CD4-positive, alpha-beta T cell treated with Interleukin-10 for 1 hour (primary cell): Measurements from ENCODE around the gene SPATS2L.

Source experiments
- DNase-seq: peaks from one replicate; pipeline ENCODE4 v3.0.0-alpha.2; 2020

Gene SPATS2L

DNA sequence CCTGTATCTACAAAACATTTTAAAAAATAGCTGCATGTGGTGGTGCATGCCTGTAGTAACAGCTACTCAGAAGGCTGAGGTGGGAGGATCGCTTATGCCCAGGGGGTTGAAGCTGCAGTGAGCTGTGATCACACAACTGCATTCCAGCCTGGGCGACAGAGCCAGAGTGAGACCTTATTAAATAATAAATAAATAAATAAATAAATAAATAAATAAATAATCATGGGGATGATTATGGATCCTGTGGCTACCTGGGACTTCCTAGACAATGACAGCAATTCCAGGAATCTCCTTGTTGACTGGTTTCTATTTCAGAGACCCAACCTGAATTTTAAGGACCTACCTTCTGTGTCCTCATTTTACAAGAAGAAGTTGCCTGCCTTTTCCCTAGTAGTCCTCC is 111.9 kb downstream of the SPATS2L start:
- DNase-seq: no peak

- no peak for DNase-seq
Measured at GRCh38 chr2:200419325-200419724, 112.8 kb downstream of the SPATS2L start.

GRCh38 chr2:200421270-200421669 is 114.8 kb downstream of the SPATS2L start:
- DNase-seq: no peak

- no peak for DNase-seq
Measured at GRCh38 chr2:200422071-200422470, 115.6 kb downstream of the SPATS2L start.

GRCh38 chr2:200422532-200423261 is 116.2 kb downstream of the SPATS2L start:
- no peak for DNase-seq

GRCh38 chr2:200423541-200423940 is 117.0 kb downstream of the SPATS2L start:
- no peak for DNase-seq

GRCh38 chr2:200425026-200425821 is 118.7 kb downstream of the SPATS2L start:
- DNase-seq: no peak

- no peak for DNase-seq
Measured at GRCh38 chr2:200426754-200427153, 120.3 kb downstream of the SPATS2L start.

GRCh38 chr2:200428961-200429665 is 122.6 kb downstream of the SPATS2L start:
- no peak for DNase-seq

GRCh38 chr2:200430017-200430416 is 123.5 kb downstream of the SPATS2L start:
- DNase-seq: no peak

DNA sequence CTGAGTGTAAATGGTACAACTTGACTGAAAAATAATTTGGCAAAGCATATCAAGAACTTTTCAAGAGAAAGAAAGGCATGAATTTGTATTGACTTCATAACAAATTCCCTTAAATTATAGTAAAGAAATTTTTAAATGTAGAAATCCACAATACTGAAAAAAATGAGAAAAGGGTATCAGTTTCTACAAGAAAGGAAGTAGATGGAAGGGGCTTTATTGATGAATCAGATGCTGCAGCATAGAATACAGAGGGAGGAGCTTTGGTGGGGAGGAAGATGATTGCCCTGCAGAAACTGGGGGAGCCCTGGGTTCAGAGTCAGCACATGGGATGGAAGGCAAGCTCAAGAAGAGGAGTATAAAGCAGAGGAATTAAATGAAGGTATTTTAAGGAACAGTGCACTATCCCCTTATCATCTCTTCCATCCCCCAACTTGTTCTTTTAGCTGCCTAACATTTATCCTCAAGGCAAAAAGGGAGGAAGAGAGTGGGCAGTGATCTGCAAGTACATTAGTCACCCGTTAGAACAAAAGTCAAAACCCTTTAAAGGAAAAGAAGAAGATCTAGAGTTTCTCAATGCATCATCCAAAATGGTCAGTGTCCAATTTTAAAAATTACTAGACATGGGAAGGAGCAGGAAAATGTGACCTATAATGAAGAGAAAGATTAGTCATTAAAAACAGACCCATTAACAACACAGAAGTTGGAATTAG is 125.7 kb downstream of the SPATS2L start:
- no peak for DNase-seq

DNA sequence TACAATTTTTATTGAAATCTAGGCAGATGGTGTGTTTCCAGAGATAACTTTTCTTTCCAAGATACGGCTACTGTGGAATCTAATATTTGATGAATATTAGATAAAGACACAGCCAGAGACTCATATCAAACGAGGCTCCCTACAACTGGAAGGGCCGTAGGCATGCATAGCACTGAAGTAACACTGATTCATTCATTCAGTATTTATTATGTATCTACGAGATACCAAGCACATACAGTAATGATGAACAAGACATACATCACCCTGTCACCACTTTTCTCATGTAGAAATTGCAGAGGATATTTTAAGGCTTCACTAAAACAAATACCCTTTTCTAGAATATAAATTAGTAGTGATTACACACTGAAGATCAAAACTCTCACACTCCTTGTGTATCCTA is 128.9 kb downstream of the SPATS2L start:
- DNase-seq: no peak

GRCh38 chr2:200438251-200438650 is 131.8 kb downstream of the SPATS2L start:
- no peak for DNase-seq

- DNase-seq: no peak
Measured at GRCh38 chr2:200438846-200439245, 132.4 kb downstream of the SPATS2L start.

GRCh38 chr2:200439981-200440380 is 133.5 kb downstream of the SPATS2L start:
- DNase-seq: no peak

DNA sequence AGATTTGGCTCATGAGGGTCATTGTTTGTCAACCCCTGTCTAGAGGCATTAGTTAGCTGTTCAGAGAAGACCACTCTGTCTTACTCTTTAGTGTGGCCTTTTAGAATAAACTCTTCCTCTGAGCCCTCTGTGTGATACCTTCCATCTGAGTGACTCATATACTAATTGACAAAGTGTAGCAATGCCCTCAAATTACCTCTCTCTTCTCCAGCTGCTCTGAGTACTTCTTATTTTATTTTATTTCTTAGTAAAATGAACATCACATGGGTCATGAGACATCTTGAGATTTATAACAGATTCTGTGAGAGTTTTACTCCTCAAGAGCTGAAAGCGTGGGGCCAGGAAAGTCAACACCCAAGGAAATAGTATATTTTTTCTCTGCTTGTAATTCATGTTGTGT is 136.0 kb downstream of the SPATS2L start:
- DNase-seq: no peak

- DNase-seq: no peak
Measured at GRCh38 chr2:200443376-200443775, 136.9 kb downstream of the SPATS2L start.

DNA sequence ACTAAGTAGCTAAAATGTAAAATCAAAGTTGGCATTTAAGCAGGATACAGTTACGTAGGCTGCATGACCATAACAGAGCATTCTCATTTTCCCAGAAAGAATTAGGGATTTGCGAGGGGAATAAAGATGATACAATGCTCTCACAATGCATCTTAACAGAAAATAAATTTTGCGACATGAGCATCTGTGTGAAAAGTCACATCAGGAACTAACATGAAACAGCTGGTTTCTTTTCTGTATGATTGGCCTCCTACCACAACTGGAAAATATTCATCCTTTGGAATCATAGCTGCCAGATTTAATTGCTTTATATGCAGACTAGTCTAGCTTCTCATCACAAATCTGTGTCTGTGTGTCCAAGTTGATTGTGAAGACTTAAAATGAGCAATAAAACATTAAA is 137.4 kb downstream of the SPATS2L start:
- DNase-seq: no peak

GRCh38 chr2:200444530-200444929 is 138.0 kb downstream of the SPATS2L start:
- DNase-seq: no peak

DNA sequence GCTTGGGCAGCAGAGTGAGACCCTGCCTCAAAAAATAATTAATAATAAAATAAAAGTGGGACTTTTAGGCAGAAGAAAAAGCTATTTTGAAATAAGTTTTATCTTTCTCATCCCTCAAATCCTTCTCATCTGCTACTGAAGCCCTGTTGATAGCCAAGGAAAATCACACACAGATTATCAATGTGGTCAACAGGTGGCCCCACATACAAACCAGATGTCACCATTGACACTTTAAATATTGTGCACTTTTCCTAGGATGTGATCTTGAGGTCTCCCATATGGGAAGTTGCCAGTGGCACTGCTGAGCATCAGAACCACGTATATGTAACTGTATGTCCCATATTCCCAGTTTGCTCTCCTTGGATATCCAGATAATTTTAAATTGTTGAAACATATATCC is 138.8 kb downstream of the SPATS2L start:
- no peak for DNase-seq

DNA sequence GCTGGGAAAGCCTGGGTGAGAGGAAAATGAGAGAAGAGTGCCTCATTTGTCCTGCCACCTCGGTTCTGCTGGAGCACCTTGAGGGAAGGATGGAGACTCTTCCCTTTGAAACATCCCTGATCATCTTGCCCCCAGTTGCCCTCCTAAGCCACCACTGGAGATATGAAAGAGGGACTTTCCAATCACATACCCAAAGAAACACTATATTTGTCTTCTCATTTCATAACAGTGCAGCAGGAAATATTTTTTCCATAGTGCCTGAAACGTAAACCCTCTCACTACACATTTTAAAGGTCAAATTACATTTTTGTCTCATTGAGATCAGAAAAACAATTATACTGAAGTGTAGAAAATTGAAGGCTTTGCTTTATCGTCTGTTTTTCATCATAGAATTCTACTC is 140.1 kb downstream of the SPATS2L start:
- no peak for DNase-seq

DNA sequence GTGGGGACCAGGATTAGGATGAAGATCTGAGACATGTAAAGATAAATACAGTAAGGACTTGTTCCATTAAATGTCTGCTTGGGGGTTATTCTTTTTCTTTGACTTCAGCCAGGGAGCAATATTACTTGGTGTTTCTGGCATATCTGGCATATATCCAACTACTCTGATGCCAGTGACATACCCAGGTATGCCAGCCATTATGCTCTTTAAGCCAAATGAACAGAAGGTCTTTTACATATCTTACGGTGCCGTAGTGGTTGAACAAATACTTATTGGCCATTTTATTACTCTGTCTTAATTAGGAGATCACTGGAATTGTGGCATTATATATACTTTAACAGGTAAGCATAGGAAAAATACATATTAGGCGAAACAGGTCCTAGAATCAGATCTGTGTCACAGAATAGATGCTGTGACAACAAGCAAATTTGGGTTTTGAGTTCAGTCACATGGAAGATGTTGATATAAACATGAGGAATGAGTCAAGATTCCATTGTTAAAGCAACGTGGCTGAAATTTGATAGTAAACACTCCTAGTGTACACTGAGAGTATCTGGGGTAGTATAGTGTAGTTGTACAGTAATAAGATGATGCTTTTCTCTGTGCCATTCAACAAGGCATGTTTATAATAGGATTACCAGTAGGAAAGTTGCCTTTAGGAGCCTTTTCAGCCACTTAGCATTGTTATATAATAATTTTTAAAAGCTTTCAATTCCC is 140.8 kb downstream of the SPATS2L start:
- no peak for DNase-seq
